ENCODE measurements around the gene SIGLEC7.

DNA sequence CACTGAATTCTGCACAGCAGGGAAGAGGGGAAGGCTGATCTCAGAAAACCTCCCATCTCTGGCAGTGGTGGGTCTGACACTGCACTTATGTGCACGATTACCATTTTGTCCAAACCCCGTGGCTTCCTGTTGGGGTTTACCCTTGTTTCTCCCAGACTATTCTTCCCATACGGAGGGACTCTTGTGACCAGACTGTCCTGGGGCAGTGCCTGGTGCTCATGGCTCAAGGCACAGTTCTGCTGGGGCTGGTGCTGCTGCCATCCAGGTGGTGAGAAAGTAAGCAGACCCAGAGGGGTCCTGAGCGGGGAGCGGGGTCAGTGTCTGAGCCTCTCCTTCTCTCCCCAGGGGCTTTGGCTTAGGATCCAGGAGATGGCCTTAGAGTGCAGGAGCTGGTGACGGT is 22.5 kb upstream of the SIGLEC7 start:
- TF ChIP-seq, protein P1, sequence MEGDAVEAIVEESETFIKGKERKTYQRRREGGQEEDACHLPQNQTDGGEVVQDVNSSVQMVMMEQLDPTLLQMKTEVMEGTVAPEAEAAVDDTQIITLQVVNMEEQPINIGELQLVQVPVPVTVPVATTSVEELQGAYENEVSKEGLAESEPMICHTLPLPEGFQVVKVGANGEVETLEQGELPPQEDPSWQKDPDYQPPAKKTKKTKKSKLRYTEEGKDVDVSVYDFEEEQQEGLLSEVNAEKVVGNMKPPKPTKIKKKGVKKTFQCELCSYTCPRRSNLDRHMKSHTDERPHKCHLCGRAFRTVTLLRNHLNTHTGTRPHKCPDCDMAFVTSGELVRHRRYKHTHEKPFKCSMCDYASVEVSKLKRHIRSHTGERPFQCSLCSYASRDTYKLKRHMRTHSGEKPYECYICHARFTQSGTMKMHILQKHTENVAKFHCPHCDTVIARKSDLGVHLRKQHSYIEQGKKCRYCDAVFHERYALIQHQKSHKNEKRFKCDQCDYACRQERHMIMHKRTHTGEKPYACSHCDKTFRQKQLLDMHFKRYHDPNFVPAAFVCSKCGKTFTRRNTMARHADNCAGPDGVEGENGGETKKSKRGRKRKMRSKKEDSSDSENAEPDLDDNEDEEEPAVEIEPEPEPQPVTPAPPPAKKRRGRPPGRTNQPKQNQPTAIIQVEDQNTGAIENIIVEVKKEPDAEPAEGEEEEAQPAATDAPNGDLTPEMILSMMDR (IDR thresholded peaks at IDR 0.05), result no peak
- TF ChIP-seq POLR2A (IDR thresholded peaks at IDR 0.05), result no peak
- no peak for TF ChIP-seq POLR2AphosphoS5 (IDR thresholded peaks at IDR 0.05)
